Activated CD4-positive, alpha-beta memory T cell treated with anti-CD3 and anti-CD28 coated beads, Interleukin-2, amount 10 ng/mL, durations not matched to agents 7 days and 5 days (primary cell): Measurements from ENCODE around the gene NOP56. TPM values are rescaled to one million over a fixed set of nuclear protein-coding genes. Genes with fewer than 3 reads are reported as not detected.

Experiments
- CTCF ChIA-PET: fragments of 350-600 bp; sonication (Branson Sonifier 250); formaldehyde crosslinking; loops from one replicate; lab custom pipeline; 2021; ENCODE audit warnings: antibody characterized with exemption, inconsistent platforms; lab: Charles Lee
- POLR2A ChIA-PET: fragments of 350-600 bp; sonication (Branson Sonifier 250); formaldehyde crosslinking; loops from one replicate; lab custom pipeline; 2021; ENCODE audit warnings: antibody characterized with exemption; lab: Charles Lee
- DNase-seq: peaks from one replicate; pipeline ENCODE4 v3.0.0-alpha.2; 2020
- H3K27ac Mint-ChIP-seq: one replicate; pipeline ENCODE4 v1.8.0; 2021; ENCODE audit warnings: mild to moderate bottlenecking, mixed read lengths
- H3K27me3 Mint-ChIP-seq: one replicate; pipeline ENCODE4 v1.8.0; 2021; ENCODE audit warnings: mixed read lengths
- H3K36me3 Mint-ChIP-seq: one replicate; pipeline ENCODE4 v1.8.0; 2021; ENCODE audit warnings: low read depth, mixed read lengths
- H3K4me1 Mint-ChIP-seq: one replicate; pipeline ENCODE4 v1.8.0; 2021; ENCODE audit warnings: mixed read lengths
- H3K4me3 Mint-ChIP-seq: one replicate; pipeline ENCODE4 v1.8.0; 2021; ENCODE audit warnings: mild to moderate bottlenecking, mixed read lengths
- H3K9me3 Mint-ChIP-seq: one replicate; pipeline ENCODE4 v1.8.0; 2021; ENCODE audit warnings: mixed read lengths
- total RNA-seq, 2 experiments: library from RNA; stranded (reverse); gene quantifications; one replicate each; pipeline ENCODE4 v1.2.3, GENCODE V29; 2021

Gene NOP56
- total RNA-seq, 2 experiments from 2014 or later = 285 to 302 TPM

DNA sequence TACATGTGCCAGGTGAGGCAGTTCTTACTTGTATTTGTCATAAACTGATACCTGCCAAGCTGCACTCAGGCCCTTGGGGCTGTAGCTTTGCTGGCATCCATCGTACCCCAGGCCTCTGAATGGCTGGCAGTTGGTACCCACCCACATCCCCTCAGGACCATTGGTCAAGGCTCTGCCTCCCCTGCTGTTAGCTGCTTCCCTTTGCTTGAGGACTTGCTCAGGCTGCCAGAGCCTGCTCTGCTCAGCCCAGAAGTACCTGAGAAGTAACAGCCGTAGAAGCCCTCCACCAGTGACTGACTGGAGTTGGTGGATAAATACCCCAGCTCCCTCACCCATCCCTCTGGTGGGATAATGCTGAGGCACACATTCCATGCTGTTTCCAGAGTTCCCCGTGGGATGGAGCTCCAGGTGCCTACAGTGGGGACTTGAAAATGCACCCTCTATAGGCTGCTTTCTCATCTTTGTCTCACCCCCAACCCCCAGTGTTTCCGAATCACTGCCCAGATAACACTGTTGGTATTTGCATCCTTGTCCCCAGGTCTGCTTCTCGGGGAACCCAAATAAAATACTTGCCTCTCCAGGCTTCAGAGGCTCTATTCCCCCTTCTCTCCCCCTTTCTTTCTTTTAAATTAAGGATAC is 47.5 kb downstream of the NOP56 start:
- H3K4me1 Mint-ChIP-seq = no peaks in the 10 kb centered on the region
- POLR2A ChIA-PET = interaction anchor here (1.3 kb wide), 2 partner anchors 36 to 41 kb away, joined by 3 read pairs; partner anchors contain the start of gene IDH3B
- H3K4me3 Mint-ChIP-seq = no peak overlapping the region
- no peak overlapping the region for H3K27ac Mint-ChIP-seq
- CTCF ChIA-PET = interaction anchor here (1.6 kb wide), 1 partner anchor 11 kb away, joined by 3 read pairs; no protein-coding TSS in a partner anchor
- DNase-seq = peak; percentile 15
- H3K36me3 Mint-ChIP-seq = no peaks in the 10 kb centered on the region
- no peaks in the 10 kb centered on the region for H3K9me3 Mint-ChIP-seq
- H3K27me3 Mint-ChIP-seq = peaks cover 26% of the 10 kb centered on the region

DNA sequence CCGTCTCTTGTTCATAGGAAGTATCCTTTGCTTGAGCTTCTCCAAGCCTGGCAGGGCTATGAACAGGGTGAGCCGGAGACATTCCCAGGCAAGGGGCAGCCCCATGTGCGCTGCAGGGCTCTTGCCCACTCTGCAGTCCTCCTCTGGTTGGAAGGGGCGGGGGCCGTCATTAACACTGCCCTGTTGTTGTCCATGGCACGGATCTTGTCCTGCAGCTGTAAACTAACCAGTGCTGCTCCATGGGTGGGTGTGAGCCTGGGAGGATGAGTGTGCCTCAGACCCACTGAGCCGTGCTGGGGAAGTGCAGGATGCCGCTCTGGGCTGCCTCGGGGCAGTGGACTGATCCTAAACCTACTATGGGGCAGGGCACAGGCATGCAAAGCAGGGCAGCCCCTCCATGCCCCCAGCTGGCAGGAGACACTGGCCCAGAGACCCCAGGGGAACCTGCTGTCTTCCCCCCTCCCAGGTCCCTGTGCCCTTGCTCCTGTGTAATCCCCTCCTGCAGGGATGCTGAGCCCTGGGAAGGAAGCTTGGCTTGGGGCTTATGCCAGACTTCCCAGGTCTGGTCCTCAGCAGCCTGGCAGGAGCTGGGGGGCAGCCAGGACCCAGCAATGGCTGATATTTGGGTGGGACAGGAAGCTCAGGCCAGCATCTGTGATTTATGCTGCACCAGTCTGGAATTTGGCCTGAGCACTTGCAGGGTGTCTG is 48.6 kb downstream of the NOP56 start:
- H3K27me3 Mint-ChIP-seq = peaks cover 16% of the 10 kb centered on the region
- H3K9me3 Mint-ChIP-seq = no peaks in the 10 kb centered on the region
- DNase-seq = no peak
- no peaks in the 10 kb centered on the region for H3K36me3 Mint-ChIP-seq
- no peaks in the 10 kb centered on the region for H3K4me1 Mint-ChIP-seq
- CTCF ChIA-PET = interaction anchor here (1.5 kb wide), 1 partner anchor 14 kb away, joined by 3 read pairs; no protein-coding TSS in a partner anchor
- no peak overlapping the region for H3K4me3 Mint-ChIP-seq
- POLR2A ChIA-PET = no interaction called here
- no peak overlapping the region for H3K27ac Mint-ChIP-seq

DNA sequence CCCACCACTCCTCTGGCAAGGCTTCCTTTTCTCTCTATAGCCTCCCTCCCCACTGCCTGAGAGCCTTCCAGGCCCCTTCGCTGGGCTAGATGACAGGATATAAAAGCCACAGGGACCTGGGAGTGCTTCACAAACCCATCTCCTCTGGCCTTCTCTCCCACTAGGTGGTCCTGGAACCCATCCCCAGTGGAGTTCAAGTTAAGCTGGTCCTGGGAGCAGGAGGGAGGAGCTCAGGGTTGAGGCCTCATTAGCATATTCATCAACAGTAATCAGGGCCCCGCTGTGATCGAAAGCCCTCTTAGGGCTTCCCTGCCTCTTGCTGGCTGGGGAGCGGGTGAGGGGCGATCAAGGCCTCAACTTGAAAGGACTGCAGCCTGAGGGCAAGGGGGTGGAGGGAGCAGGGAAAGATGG is 49.2 kb downstream of the NOP56 start:
- ChIA-PET POLR2A (no interaction called here), CTCF (interaction anchor here (1.5 kb wide), 1 partner anchor 14 kb away, joined by 3 read pairs; no protein-coding TSS in a partner anchor)
- Mint-ChIP-seq H3K27ac (no peak overlapping the region), H3K4me1 (peaks cover 6% of the 10 kb centered on the region), H3K27me3 (peaks cover 13% of the 10 kb centered on the region), H3K36me3 (no peaks in the 10 kb centered on the region), H3K9me3 (no peaks in the 10 kb centered on the region), H3K4me3 (no peak overlapping the region)
- no peak for DNase-seq

DNA sequence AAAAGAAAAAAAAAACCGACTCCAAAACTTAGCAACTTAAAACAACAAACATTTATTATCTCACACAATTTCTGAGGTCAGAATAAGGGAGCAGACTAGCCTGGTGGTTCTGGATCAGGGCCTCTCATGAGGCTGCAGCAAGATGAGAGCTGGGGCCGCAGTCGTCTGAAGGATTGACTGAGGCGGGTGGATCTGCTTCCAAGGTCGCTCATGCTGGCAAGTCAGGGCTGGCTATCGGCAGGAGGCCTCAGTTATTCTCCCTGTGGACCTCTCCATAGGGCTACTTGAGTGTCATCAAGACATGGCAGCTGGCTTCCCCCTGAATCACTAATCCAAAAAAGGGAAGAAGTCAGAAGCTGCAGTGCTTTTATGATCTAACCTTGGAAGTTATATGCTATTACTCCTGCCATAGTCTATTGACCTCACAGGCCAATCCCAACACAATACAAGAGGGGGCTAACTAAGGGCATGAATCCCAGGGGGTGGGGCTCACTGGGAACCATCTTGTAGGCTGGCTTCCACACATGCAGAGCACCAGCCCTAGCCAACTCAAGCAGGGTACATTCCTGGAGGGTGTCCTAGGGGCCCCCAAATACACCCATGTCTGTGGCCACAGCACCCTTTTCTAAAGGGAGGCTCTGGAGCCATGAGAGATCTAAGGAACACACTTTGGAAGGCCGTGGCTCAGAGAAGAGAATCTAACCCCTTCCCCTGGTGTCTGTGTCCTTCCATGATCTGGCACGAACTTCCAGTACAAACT is 51.5 kb downstream of the NOP56 start:
- DNase-seq = no peak
- no peaks in the 10 kb centered on the region for H3K9me3 Mint-ChIP-seq
- ChIA-PET POLR2A (no interaction called here), CTCF (interaction anchor here (0.6 kb wide), 1 partner anchor 22 kb away, joined by 3 read pairs; no protein-coding TSS in a partner anchor)
- no peaks in the 10 kb centered on the region for H3K36me3 Mint-ChIP-seq
- H3K27ac Mint-ChIP-seq = no peak overlapping the region
- peaks cover 4% of the 10 kb centered on the region for H3K27me3 Mint-ChIP-seq
- no peak overlapping the region for H3K4me3 Mint-ChIP-seq
- H3K4me1 Mint-ChIP-seq = peaks cover 14% of the 10 kb centered on the region

DNA sequence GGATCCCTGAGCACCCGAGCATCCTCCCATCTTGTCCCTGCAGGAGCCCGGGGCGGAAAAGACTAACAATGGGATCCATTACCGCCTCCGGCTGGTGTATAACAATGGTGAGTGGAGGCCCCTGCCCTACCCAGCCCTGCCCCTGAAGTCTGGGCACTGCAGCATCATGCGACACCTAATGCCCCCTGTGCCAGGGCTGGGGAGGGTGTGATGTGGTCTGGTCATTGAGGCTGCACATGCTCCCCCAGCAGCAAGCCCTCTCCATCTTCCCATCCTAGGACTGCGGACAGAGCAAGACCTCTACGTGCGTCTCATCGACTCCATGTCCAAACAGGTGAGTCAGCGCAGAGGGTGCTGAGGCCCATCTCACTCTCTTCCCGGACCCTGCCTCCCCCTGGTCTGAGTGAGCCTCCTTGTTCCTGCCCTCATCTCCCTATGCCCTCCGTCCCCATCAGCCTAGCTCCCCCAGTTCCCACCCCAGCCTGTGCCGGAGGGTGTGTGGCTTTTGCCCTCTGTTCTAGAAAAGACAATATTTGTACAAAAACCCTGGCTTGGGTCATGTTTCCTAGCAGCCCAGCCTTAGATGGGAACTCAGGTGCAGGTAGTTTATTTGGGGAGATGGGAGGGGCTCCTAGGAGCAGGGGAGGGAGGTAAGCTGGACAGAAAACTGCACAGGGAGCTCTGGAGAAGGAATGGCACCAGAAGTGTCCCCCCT is 53.7 kb downstream of the NOP56 start:
- H3K36me3 Mint-ChIP-seq = no peaks in the 10 kb centered on the region
- no peaks in the 10 kb centered on the region for H3K9me3 Mint-ChIP-seq
- ChIA-PET POLR2A (no interaction called here), CTCF (interaction anchor here (1.0 kb wide), 1 partner anchor 19 kb away, joined by 4 read pairs; no protein-coding TSS in a partner anchor)
- H3K27me3 Mint-ChIP-seq = no peaks in the 10 kb centered on the region
- H3K4me3 Mint-ChIP-seq = no peak overlapping the region
- no peak for DNase-seq
- peaks cover 14% of the 10 kb centered on the region for H3K4me1 Mint-ChIP-seq
- no peak overlapping the region for H3K27ac Mint-ChIP-seq

DNA sequence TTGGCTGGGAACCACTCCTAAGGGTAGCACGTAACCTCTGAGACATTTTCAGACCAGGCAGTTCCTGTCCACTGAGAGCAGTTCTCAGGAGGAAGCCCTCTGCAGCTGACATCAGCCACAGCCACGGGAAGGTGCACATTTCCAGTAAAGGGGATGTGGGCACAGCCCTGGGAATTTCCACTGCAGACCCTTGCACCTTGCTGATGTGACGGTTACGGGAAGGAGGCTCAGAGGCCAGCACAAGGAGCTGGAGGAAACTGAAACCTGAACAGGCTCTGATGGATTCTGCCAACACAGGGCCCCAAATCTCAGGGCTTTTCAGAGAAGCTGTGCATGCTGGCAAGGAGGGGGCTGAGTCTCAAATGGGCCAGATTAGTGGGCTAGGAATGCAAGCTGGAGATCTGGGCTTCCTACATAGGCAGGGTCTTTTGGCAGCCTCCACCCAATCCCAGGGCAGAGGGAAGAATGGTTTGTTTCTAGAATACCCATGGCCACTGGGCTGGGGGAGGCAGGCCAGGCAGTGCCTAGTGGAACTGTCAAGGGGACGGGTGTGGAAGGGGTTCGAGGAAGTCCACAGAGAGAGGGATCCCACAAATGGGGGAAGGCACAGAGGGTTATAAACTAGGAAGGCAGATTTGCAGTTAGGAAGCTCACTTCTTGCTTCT is 54.4 kb downstream of the NOP56 start:
- H3K27me3 Mint-ChIP-seq = no peaks in the 10 kb centered on the region
- no peak for DNase-seq
- H3K9me3 Mint-ChIP-seq = no peaks in the 10 kb centered on the region
- no peaks in the 10 kb centered on the region for H3K36me3 Mint-ChIP-seq
- H3K4me1 Mint-ChIP-seq = peaks cover 14% of the 10 kb centered on the region
- ChIA-PET CTCF (interaction anchor here (0.6 to 1.0 kb wide), 2 partner anchors 20 to 402 kb away, joined by 3 to 4 read pairs; no protein-coding TSS in a partner anchor), POLR2A (no interaction called here)
- H3K4me3 Mint-ChIP-seq = no peak overlapping the region
- H3K27ac Mint-ChIP-seq = no peak overlapping the region

DNA sequence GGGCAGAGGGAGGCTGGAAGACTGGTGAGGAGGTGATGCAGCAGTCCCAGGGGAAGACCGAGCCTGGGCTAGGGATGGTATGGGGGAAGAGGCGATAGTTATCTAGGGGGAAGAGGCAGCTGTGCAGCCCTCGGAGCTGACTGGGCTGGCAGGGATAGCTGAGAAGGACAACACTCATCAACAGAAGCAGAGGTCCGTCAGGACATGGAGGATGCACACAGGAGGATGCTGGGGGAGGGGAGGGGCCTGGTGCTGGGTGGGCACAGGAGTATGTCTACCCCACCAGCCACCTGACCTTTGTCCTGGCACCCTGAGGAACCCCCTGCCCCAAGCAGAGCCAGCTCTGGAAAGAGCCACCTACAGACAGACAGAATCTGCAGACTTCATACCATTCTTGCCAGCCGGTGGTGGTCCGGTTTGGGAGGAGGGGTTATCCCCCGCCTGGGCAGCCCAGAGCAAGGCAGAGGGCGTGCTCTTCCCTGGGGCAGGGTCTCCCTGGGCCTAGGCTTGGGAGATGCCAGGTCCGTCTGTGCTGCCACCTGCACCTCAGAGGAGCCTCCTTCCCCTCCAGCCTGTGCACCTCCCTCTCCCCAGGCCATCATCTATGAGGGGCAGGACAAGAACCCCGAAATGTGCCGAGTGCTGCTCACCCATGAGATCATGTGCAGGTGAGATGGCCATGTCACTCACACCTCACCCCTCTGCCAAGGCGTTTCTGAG is 55.1 kb downstream of the NOP56 start:
- peaks cover 14% of the 10 kb centered on the region for H3K4me1 Mint-ChIP-seq
- H3K9me3 Mint-ChIP-seq = no peaks in the 10 kb centered on the region
- POLR2A ChIA-PET = no interaction called here
- CTCF ChIA-PET = interaction anchor here (0.6 to 1.0 kb wide), 3 partner anchors 20 to 401 kb away, joined by 3 to 7 read pairs (median 4); no protein-coding TSS in a partner anchor
- no peaks in the 10 kb centered on the region for H3K36me3 Mint-ChIP-seq
- no peak for DNase-seq
- no peaks in the 10 kb centered on the region for H3K27me3 Mint-ChIP-seq
- H3K27ac Mint-ChIP-seq = no peak overlapping the region
- no peak overlapping the region for H3K4me3 Mint-ChIP-seq

Other genes with a start within 250 kb of the NOP56 start
- gene SNRPB, start 181.8 kb upstream of the NOP56 start, total RNA-seq = 100 to 1,000 TPM; 310 TPM
- 1 to 10 TPM; 6.2 to 8.8 TPM for gene ZNF343, start 143.7 kb upstream of the NOP56 start, total RNA-seq
- gene TMC2, start 116.1 kb upstream of the NOP56 start, total RNA-seq = not detected
- 10 to 100 TPM; 78.8 to 82.2 TPM for gene IDH3B, start 11.6 kb downstream of the NOP56 start, total RNA-seq
- gene EBF4, start 40.1 kb downstream of the NOP56 start, total RNA-seq = 1 to 10 TPM; 2.7 to 2.9 TPM
- under 1 TPM; 0.20 to 0.33 TPM for gene CPXM1, start 148.0 kb downstream of the NOP56 start, total RNA-seq
- not detected for gene C20orf141, start 162.4 kb downstream of the NOP56 start, total RNA-seq
- not detected for gene TMEM239, start 163.7 kb downstream of the NOP56 start, total RNA-seq
- gene PCED1A, start 188.0 kb downstream of the NOP56 start, total RNA-seq = 10 to 100 TPM; 25.0 to 25.7 TPM
- 10 to 100 TPM; 49.7 to 53.0 TPM for gene VPS16, start 188.1 kb downstream of the NOP56 start, total RNA-seq
- gene PTPRA, start 220.8 kb downstream of the NOP56 start, total RNA-seq = 10 to 100 TPM; 66.9 to 71.5 TPM